HCT116 (cell line): ENCODE measurements around the gene CHAF1A. TPM values are rescaled to one million over a fixed set of nuclear protein-coding genes. Genes with fewer than 3 reads are reported as not detected.

Experiments used
- ATAC-seq: fragments of 200-7000 bp; cut with Tn5 transposase; 2 replicates; pipeline ENCODE4 v1.9.1; 2020; ENCODE audit warnings: mild to moderate bottlenecking, moderate library complexity
- BruUV-seq: library from RNA; stranded (reverse); fragments of 400-500 nt; replicated peaks from 2 replicates; lab custom pipeline; 2021; lab: Mats Ljungman, UMichigan
- CTCF ChIA-PET: fragments of 300-600 bp; sonication (Branson Sonifier 250); formaldehyde crosslinking; loops from one replicate; lab custom pipeline; 2021; ENCODE audit warnings: antibody characterized with exemption; lab: Charles Lee
- POLR2A ChIA-PET: fragments of 300-600, 350-600 bp; sonication (Branson Sonifier 250); formaldehyde crosslinking; loops from one replicate; lab custom pipeline; 2021; ENCODE audit warnings: antibody characterized with exemption; lab: Charles Lee
- RAD21 ChIA-PET, 2 experiments: fragments of 300-600 bp; sonication (Branson Sonifier 250); formaldehyde crosslinking; loops; one replicate each; lab custom pipeline; 2023; ENCODE audit warnings: low total read pairs in 2 of 2; ENCODE audit not compliant: uncharacterized antibody in 2 of 2, unreplicated experiment in 2 of 2, low non-redundant PET in 1 of 2; lab: Charles Lee
- DNase-seq: peaks from one replicate; pipeline ENCODE4 v3.0.0-alpha.2; 2010; ENCODE audit warnings: low read depth, low spot score
- H2AFZ ChIP-seq: fragments of 200-600 bp; shearing (Covaris generic), sonication (generic); 2 replicates; pipeline ENCODE4 v1.6.1; 2017; ENCODE audit warnings: low read depth, mixed run types, mixed read lengths, antibody characterized with exemption, low read length; ENCODE audit not compliant: poor library complexity, severe bottlenecking
- H3K27ac ChIP-seq: 2 replicates; pipeline ENCODE4 v1.5.1; 2012; ENCODE audit warnings: low read depth, low read length
- H3K27me3 ChIP-seq: fragments of 200-600 bp; sonication (generic); 2 replicates; pipeline ENCODE4 v1.6.1; 2016; ENCODE audit warnings: mixed run types, low read length, mixed read lengths; ENCODE audit not compliant: insufficient read depth
- H3K36me3 ChIP-seq, 2 experiments: fragments of 200-500 bp in 1 of 2; fragments of 200-600 bp in 1 of 2; sonication (Bioruptor generic) in 1 of 2; sonication (generic) in 1 of 2; 2 replicates each; pipeline versions ENCODE4 v1.5.1 to v1.6.1; 2014 to 2016; ENCODE audit warnings: low read length in 2 of 2, inconsistent platforms in 1 of 2, mixed read lengths in 1 of 2, mixed run types in 1 of 2; ENCODE audit not compliant: insufficient read depth in 2 of 2, control insufficient read depth in 1 of 2
- H3K4me1 ChIP-seq, 2 experiments: fragments of 200-600 bp in 1 of 2; sonication (generic) in 1 of 2; 2 replicates each; pipeline versions ENCODE4 v1.5.1 to v1.6.1; 2012 to 2017; ENCODE audit warnings: low read length in 2 of 2, inconsistent platforms in 1 of 2, mild to moderate bottlenecking in 1 of 2, mixed read lengths in 1 of 2, mixed run types in 1 of 2, moderate library complexity in 1 of 2; ENCODE audit not compliant: insufficient read depth in 2 of 2, control insufficient read depth in 1 of 2
- H3K4me2 ChIP-seq: fragments of 200-600 bp; sonication (generic); 2 replicates; pipeline ENCODE4 v1.6.1; 2017; ENCODE audit warnings: mixed run types, low read length, mixed read lengths
- H3K4me3 ChIP-seq, 2 experiments: fragments of 200-600 bp in 1 of 2; sonication (generic) in 1 of 2; replicated peaks in 1 of 2; 2 replicates each; pipeline ENCODE4 v1.5.1; 2011 to 2016; ENCODE audit warnings: low read length in 2 of 2, control low read depth in 1 of 2, low read depth in 1 of 2, mild to moderate bottlenecking in 1 of 2, mixed read lengths in 1 of 2, mixed run types in 1 of 2
- H3K79me2 ChIP-seq: fragments of 200-600 bp; sonication (generic); 2 replicates; pipeline ENCODE4 v1.6.1; 2017; ENCODE audit warnings: mild to moderate bottlenecking, mixed run types, low read length, moderate library complexity, mixed read lengths; ENCODE audit not compliant: insufficient read depth
- H3K9ac ChIP-seq: fragments of 200-600 bp; sonication (generic); 2 replicates; pipeline ENCODE4 v1.6.1; 2016; ENCODE audit warnings: low read length, mixed read lengths
- H3K9me2 ChIP-seq: fragments of 200-600 bp; sonication (generic), shearing (Covaris generic); 2 replicates; pipeline ENCODE4 v1.6.1; 2017; ENCODE audit warnings: mixed run types, mild to moderate bottlenecking, moderate library complexity; ENCODE audit not compliant: insufficient read depth
- H3K9me3 ChIP-seq, 2 experiments: fragments of 200-500 bp in 1 of 2; fragments of 200-600 bp in 1 of 2; sonication (Bioruptor generic) in 1 of 2; sonication (generic) in 1 of 2; 2 replicates each; pipeline ENCODE4 v1.6.1; 2014 to 2017; ENCODE audit warnings: low read length in 2 of 2, mixed read lengths in 2 of 2, inconsistent platforms in 1 of 2, low read depth in 1 of 2, mild to moderate bottlenecking in 1 of 2, mixed run types in 1 of 2, moderate library complexity in 1 of 2; ENCODE audit not compliant: control insufficient read depth in 1 of 2, insufficient read depth in 1 of 2
- H4K20me1 ChIP-seq: fragments of 200-600 bp; sonication (generic), shearing (Covaris generic); 2 replicates; pipeline ENCODE4 v1.6.1; 2017; ENCODE audit warnings: mixed run types, mild to moderate bottlenecking, moderate library complexity; ENCODE audit not compliant: insufficient read depth
- CEBPB ChIP-seq: IDR thresholded peaks from 2 replicates; pipeline ENCODE4 v1.6.1; 2012; ENCODE audit warnings: low read depth
- FOSL1 ChIP-seq: IDR thresholded peaks from 2 replicates; pipeline ENCODE4 v1.6.1; 2012; ENCODE audit warnings: low read depth
- POLR2A ChIP-seq: IDR thresholded peaks from 2 replicates; pipeline ENCODE4 v1.7.0; 2011; ENCODE audit warnings: borderline replicate concordance; ENCODE audit not compliant: insufficient read depth, insufficient read length; ENCODE audit errors: extremely low read depth
- RAD21 ChIP-seq: IDR thresholded peaks from 2 replicates; pipeline ENCODE4 v1.6.1; 2012; ENCODE audit warnings: low read depth, mild to moderate bottlenecking
- SIN3A ChIP-seq: IDR thresholded peaks from 2 replicates; pipeline ENCODE4 v1.6.1; 2012; ENCODE audit warnings: low read depth
- ZNF274 ChIP-seq: fragments of 200-500 bp; sonication (Bioruptor generic); IDR thresholded peaks from 2 replicates; pipeline ENCODE4 v1.6.1; 2014; ENCODE audit warnings: mild to moderate bottlenecking, low read depth, low read length, inconsistent platforms
- intact Hi-C: fragments of 100-400 bp; cut with micrococcal nuclease; formaldehyde crosslinking; loops from 2 replicates; pipeline ENCODE4 v1.10.0; 2022
- total RNA-seq: library from RNA; stranded (reverse); gene quantifications from one replicate; pipeline ENCODE4 v1.2.1, GENCODE V29; 2021; ENCODE audit not compliant: unreplicated experiment
- TF ChIP-seq, protein P1 (sequence below), 3 experiments: fragments of 200-600 bp in 1 of 3; sonication (generic) in 1 of 3; IDR thresholded peaks in 2 of 3; conservative IDR thresholded peaks in 1 of 3; 2 replicates each; pipeline ENCODE4 v1.5.1; 2012 to 2017; ENCODE audit warnings: low read depth in 2 of 3, low read length in 2 of 3, antibody characterized with exemption in 1 of 3, borderline replicate concordance in 1 of 3, control low read depth in 1 of 3, mild to moderate bottlenecking in 1 of 3, mixed read lengths in 1 of 3, mixed run types in 1 of 3, moderate library complexity in 1 of 3; ENCODE audit not compliant: insufficient read depth in 1 of 3
- TF ChIP-seq, protein P2 (sequence below): IDR thresholded peaks from 2 replicates; pipeline ENCODE4 v1.6.1; 2012
- TF ChIP-seq, protein P3 (sequence below): IDR thresholded peaks from 2 replicates; pipeline ENCODE4 v1.6.1; 2012
- TF ChIP-seq, protein P4 (sequence below): IDR thresholded peaks from 2 replicates; pipeline ENCODE4 v1.6.1; 2012; ENCODE audit warnings: low read depth

CHAF1A gene
- total RNA-seq, 1 experiment from 2014 or later, result 69.9 TPM

DNA sequence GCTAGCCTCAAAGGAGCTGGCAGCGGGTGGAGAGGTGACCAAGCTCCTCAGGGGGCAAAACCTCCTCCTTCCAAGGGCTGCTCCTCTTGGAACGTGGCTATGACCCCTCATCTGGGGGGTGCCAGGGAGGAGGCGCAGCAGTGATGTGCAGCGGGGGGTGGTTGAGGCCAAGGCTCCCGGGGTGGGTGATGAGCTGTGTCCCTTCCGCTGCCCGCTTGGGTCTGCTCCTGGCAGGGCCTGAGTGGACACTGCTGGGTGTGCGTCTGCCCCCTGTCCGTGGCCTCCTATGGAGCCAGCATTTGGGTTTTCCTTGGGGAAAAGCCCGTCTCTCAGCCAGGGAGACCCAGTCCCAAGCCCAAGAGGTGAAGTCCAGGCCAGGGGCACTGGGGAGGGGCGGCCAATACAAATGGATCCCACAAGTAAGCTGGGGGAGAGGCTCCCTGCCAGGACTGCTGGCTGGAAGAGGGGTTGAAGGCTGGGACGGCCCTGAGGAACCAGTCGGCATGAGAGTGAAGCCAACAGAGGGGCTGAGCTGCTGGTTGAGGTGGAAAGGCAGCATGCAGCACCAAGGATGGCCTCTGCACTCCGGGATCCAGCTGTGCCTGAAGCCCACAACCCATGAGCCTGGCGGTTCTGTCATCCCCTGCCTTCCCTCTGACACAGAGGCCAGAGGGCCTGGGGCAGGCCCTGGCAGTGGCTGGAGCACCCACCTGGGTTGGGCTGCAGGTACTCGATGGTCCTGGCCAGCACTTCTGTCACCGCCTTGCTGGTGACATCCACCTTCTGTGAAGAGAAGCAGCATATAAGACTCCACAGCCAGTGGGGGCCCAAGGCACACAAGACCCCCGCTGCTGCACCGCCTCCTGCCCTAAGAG is 36.4 kb upstream of the CHAF1A start (continued):
- TF ChIP-seq, protein P1, sequence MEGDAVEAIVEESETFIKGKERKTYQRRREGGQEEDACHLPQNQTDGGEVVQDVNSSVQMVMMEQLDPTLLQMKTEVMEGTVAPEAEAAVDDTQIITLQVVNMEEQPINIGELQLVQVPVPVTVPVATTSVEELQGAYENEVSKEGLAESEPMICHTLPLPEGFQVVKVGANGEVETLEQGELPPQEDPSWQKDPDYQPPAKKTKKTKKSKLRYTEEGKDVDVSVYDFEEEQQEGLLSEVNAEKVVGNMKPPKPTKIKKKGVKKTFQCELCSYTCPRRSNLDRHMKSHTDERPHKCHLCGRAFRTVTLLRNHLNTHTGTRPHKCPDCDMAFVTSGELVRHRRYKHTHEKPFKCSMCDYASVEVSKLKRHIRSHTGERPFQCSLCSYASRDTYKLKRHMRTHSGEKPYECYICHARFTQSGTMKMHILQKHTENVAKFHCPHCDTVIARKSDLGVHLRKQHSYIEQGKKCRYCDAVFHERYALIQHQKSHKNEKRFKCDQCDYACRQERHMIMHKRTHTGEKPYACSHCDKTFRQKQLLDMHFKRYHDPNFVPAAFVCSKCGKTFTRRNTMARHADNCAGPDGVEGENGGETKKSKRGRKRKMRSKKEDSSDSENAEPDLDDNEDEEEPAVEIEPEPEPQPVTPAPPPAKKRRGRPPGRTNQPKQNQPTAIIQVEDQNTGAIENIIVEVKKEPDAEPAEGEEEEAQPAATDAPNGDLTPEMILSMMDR (IDR thresholded peaks at IDR 0.05 in 2 of 3, conservative IDR thresholded peaks at IDR 0.05 in 1 of 3; ENCODE audit: borderline replicate concordance in 1 of 3, insufficient read depth in 1 of 3, low read depth in 2 of 3, low read length in 2 of 3), result no peak

DNA sequence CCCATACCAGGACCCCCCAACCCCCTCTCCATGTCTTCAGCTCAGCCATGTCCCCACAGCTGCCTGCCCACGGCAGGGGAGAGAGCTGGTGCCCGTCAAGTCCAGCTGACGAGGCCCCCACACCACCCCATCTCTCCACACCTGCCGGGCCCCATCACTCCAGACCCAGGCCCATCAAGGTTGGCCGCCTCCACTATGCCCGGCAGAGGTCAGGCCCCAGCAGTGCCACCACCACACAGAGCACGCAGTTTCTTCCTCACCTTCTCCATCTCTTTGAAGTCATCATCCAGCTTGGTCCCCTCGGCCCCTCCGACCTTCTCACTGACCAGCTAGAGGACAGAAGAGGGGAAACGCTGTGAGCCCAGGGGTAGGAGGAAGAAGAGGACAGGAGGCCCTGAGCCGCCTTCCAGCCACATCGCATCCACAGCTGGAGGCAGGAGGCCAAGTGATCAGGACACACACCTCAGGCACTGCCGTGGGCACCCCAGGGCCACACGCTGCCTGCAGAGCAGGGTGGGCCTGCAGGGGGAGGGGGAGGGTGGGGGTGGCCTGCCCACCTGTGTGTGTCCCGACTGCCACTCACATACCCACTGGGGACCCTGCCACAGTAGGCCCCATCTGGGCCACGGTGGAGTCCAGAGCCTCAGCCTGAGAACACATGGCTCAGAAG is 35.6 kb upstream of the CHAF1A start:
- ChIA-PET RAD21 (no interaction called here), CTCF (no interaction called here), POLR2A (interaction anchor here (1.1 kb wide), 1 partner anchor 35 kb away, joined by 4 read pairs; the partner anchor contains the start of gene CHAF1A)
- no peak overlapping the region for H3K9ac ChIP-seq
- H3K4me1 ChIP-seq, result peaks cover 3 to 30% of the 10 kb centered on the region in 2 experiments; a peak in 3 of 4 replicates
- BruUV-seq, result no TSS peak
- H3K4me3 ChIP-seq, result no peak overlapping the region
- ATAC-seq, result no peak
- intact Hi-C loops, result no loop called here
- H3K9me2 ChIP-seq, result no peaks in the 10 kb centered on the region
- no peaks in the 10 kb centered on the region for H3K9me3 ChIP-seq
- H2AFZ ChIP-seq, result no peak overlapping the region
- no peaks in the 10 kb centered on the region for H4K20me1 ChIP-seq
- no peak overlapping the region for H3K4me2 ChIP-seq
- no peaks in the 10 kb centered on the region for H3K27me3 ChIP-seq
- peaks cover 45% of the 10 kb centered on the region for H3K79me2 ChIP-seq
- peaks cover 3 to 7% of the 10 kb centered on the region in 2 experiments; a peak in 1 of 4 replicates for H3K36me3 ChIP-seq
- no peak overlapping the region; the same call in 1 of the 2 replicates for H3K27ac ChIP-seq
- DNase-seq, result no peak
- TF ChIP-seq ZNF274 (no peak), RAD21 (no peak), POLR2A (no peak), FOSL1 (no peak), SIN3A (no peak), CEBPB (no peak)
- TF ChIP-seq, protein P2, sequence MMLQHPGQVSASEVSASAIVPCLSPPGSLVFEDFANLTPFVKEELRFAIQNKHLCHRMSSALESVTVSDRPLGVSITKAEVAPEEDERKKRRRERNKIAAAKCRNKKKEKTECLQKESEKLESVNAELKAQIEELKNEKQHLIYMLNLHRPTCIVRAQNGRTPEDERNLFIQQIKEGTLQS, result no peak
- TF ChIP-seq, protein P3, sequence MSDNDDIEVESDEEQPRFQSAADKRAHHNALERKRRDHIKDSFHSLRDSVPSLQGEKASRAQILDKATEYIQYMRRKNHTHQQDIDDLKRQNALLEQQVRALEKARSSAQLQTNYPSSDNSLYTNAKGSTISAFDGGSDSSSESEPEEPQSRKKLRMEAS, result no peak
- TF ChIP-seq, protein P4, sequence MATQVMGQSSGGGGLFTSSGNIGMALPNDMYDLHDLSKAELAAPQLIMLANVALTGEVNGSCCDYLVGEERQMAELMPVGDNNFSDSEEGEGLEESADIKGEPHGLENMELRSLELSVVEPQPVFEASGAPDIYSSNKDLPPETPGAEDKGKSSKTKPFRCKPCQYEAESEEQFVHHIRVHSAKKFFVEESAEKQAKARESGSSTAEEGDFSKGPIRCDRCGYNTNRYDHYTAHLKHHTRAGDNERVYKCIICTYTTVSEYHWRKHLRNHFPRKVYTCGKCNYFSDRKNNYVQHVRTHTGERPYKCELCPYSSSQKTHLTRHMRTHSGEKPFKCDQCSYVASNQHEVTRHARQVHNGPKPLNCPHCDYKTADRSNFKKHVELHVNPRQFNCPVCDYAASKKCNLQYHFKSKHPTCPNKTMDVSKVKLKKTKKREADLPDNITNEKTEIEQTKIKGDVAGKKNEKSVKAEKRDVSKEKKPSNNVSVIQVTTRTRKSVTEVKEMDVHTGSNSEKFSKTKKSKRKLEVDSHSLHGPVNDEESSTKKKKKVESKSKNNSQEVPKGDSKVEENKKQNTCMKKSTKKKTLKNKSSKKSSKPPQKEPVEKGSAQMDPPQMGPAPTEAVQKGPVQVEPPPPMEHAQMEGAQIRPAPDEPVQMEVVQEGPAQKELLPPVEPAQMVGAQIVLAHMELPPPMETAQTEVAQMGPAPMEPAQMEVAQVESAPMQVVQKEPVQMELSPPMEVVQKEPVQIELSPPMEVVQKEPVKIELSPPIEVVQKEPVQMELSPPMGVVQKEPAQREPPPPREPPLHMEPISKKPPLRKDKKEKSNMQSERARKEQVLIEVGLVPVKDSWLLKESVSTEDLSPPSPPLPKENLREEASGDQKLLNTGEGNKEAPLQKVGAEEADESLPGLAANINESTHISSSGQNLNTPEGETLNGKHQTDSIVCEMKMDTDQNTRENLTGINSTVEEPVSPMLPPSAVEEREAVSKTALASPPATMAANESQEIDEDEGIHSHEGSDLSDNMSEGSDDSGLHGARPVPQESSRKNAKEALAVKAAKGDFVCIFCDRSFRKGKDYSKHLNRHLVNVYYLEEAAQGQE, result no peak
- TF ChIP-seq, protein P1 (IDR thresholded peaks at IDR 0.05 in 2 of 3, conservative IDR thresholded peaks at IDR 0.05 in 1 of 3; ENCODE audit: borderline replicate concordance in 1 of 3, insufficient read depth in 1 of 3, low read depth in 2 of 3, low read length in 2 of 3), result no peak
